ENCODE data around the gene ZNF684. TPM values are rescaled to one million over a fixed set of nuclear protein-coding genes. Genes with fewer than 3 reads are reported as not detected.

The ZNF684 gene
- total RNA-seq, 1 experiment from 2014 or later, result 5.3 TPM

DNA sequence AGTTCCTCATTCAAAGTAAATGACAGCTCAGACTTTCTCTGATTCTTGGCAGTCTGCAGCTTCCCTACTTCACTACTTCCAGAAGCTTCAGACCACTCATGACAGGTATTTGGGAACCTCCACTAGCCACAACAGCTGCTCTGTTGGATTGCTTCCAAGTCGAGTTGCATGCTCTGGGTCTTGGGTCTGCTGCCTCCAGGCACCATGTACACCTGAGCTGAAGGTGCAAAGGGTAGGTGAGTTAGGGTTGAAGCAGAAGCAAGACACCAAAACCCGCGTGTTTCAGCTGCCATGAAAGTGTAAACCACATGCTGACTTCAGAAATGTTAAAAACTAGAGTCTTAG is 62.7 kb downstream of the ZNF684 start:
- H3K4me2 ChIP-seq (ENCODE audit: low read length), result no peak overlapping the region
- H3K27ac ChIP-seq (ENCODE audit: low read depth, low read length), result no peak overlapping the region
- CTCF ChIA-PET, result no interaction called here
- no peaks in the 10 kb centered on the region for H3K9me2 ChIP-seq (ENCODE audit: insufficient read depth)
- no peaks in the 10 kb centered on the region for H3K79me2 ChIP-seq (ENCODE audit: insufficient read depth, low read length)
- ATAC-seq (no peak), DNase-seq (ENCODE audit: low read depth, low spot score) (no peak)
- intact Hi-C loops (cut with micrococcal nuclease), result no loop called here
- no TSS peak for BruUV-seq (replicated peaks)
- no peaks in the 10 kb centered on the region for H3K27me3 ChIP-seq (ENCODE audit: insufficient read depth, low read length)
- TF ChIP-seq CEBPB (IDR thresholded peaks at IDR 0.05; ENCODE audit: low read depth), result no peak
- TF ChIP-seq, protein P1, sequence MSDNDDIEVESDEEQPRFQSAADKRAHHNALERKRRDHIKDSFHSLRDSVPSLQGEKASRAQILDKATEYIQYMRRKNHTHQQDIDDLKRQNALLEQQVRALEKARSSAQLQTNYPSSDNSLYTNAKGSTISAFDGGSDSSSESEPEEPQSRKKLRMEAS (IDR thresholded peaks at IDR 0.05), result no peak
- TF ChIP-seq CBX3 (IDR thresholded peaks at IDR 0.05; ENCODE audit: low read depth), result no peak
- no peak for TF ChIP-seq SIN3A (IDR thresholded peaks at IDR 0.05; ENCODE audit: low read depth)
- TF ChIP-seq FOSL1 (IDR thresholded peaks at IDR 0.05; ENCODE audit: low read depth), result no peak
- no peak for TF ChIP-seq SP1 (IDR thresholded peaks at IDR 0.05; ENCODE audit: low read depth)
- TF ChIP-seq JUND (IDR thresholded peaks at IDR 0.05), result no peak
- no peak for TF ChIP-seq ZFX (IDR thresholded peaks at IDR 0.05)
- no peak for TF ChIP-seq ELF1 (IDR thresholded peaks at IDR 0.05; ENCODE audit: borderline replicate concordance, low read depth)
- H3K4me1 ChIP-seq (ENCODE audit: control insufficient read depth in 1 of 2, insufficient read depth in 2 of 2, low read length in 2 of 2), result peaks cover 0 to 8% of the 10 kb centered on the region in 2 experiments; a peak in 2 of 4 replicates
- no peak overlapping the region for H3K4me3 ChIP-seq (replicated peaks in 1 of 2; ENCODE audit: low read depth in 1 of 2, low read length in 2 of 2)
- no peaks in the 10 kb centered on the region for H3K36me3 ChIP-seq (ENCODE audit: control insufficient read depth in 1 of 2, insufficient read depth in 2 of 2, low read length in 2 of 2)
- H3K9me3 ChIP-seq (ENCODE audit: control insufficient read depth in 1 of 2, insufficient read depth in 1 of 2, low read depth in 1 of 2, low read length in 2 of 2), result no peaks in the 10 kb centered on the region
- no peak overlapping the region for H3K9ac ChIP-seq (ENCODE audit: low read length)
- no peaks in the 10 kb centered on the region for H4K20me1 ChIP-seq (ENCODE audit: insufficient read depth)
- POLR2A ChIA-PET, result interaction anchor here (0.7 kb wide), 1 partner anchor 63 kb away, joined by 3 read pairs; the partner anchor contains the start of gene ZNF684
- RAD21 ChIA-PET (ENCODE audit: low non-redundant PET in 1 of 2, low total read pairs in 2 of 2, uncharacterized antibody in 2 of 2, unreplicated experiment in 2 of 2), result no interaction called here
- H2AFZ ChIP-seq (ENCODE audit: low read depth, low read length, poor library complexity, severe bottlenecking), result no peak overlapping the region

DNA sequence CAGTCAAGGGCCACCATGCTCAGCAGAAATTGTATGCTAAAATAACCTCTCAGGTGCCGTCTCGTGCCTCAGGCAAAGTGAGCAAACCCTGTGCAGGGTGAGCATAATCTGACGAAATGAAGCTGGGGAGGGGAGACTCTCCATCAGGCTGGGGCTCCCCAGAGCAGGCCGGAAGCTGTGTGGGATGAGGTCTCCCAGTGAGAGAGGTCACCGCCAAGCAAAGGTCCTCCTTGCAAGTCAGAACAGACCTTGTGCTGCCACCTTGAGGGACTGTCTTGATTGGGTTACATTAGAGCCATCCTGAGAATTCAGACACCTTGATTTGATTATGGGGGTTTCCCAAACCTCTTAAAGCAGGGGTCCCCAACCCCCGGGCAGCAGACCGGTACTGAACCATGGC is 64.2 kb downstream of the ZNF684 start:
- H3K9ac ChIP-seq (ENCODE audit: low read length), result no peak overlapping the region
- H3K9me2 ChIP-seq (ENCODE audit: insufficient read depth), result no peaks in the 10 kb centered on the region
- ChIA-PET POLR2A (no interaction called here), CTCF (interaction anchor here (1.0 kb wide), 1 partner anchor 63 kb away, joined by 3 read pairs; no protein-coding TSS in a partner anchor), RAD21 (ENCODE audit: low non-redundant PET in 1 of 2, low total read pairs in 2 of 2, uncharacterized antibody in 2 of 2, unreplicated experiment in 2 of 2) (no interaction called here)
- no peak overlapping the region for H3K4me3 ChIP-seq (replicated peaks in 1 of 2; ENCODE audit: low read depth in 1 of 2, low read length in 2 of 2)
- no peak for TF ChIP-seq EGR1 (IDR thresholded peaks at IDR 0.05; ENCODE audit: low read depth)
- TF ChIP-seq, protein P2, sequence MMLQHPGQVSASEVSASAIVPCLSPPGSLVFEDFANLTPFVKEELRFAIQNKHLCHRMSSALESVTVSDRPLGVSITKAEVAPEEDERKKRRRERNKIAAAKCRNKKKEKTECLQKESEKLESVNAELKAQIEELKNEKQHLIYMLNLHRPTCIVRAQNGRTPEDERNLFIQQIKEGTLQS (IDR thresholded peaks at IDR 0.05), result no peak
- no peak for TF ChIP-seq POLR2A (IDR thresholded peaks at IDR 0.05; ENCODE audit: borderline replicate concordance, extremely low read depth, insufficient read depth, insufficient read length)
- TF ChIP-seq YY1 (IDR thresholded peaks at IDR 0.05; ENCODE audit: extremely low read depth, insufficient replicate concordance, low read depth, low read length), result no peak
- TF ChIP-seq FOSL1 (IDR thresholded peaks at IDR 0.05; ENCODE audit: low read depth), result no peak
- TF ChIP-seq JUND (IDR thresholded peaks at IDR 0.05), result no peak
- no peak for TF ChIP-seq ZNF274 (IDR thresholded peaks at IDR 0.05; ENCODE audit: low read depth, low read length)
- no peak for TF ChIP-seq ELF1 (IDR thresholded peaks at IDR 0.05; ENCODE audit: borderline replicate concordance, low read depth)
- no peak for TF ChIP-seq CBX3 (IDR thresholded peaks at IDR 0.05; ENCODE audit: low read depth)
- peaks cover 0 to 3% of the 10 kb centered on the region in 2 experiments; a peak in 1 of 4 replicates for H3K4me1 ChIP-seq (ENCODE audit: control insufficient read depth in 1 of 2, insufficient read depth in 2 of 2, low read length in 2 of 2)
- H3K36me3 ChIP-seq (ENCODE audit: control insufficient read depth in 1 of 2, insufficient read depth in 2 of 2, low read length in 2 of 2), result no peaks in the 10 kb centered on the region
- H3K27ac ChIP-seq (ENCODE audit: low read depth, low read length), result no peak overlapping the region
- H3K4me2 ChIP-seq (ENCODE audit: low read length), result no peak overlapping the region
- intact Hi-C loops (cut with micrococcal nuclease), result no loop called here
- ATAC-seq (no peak), DNase-seq (ENCODE audit: low read depth, low spot score) (no peak)
- no peaks in the 10 kb centered on the region for H3K79me2 ChIP-seq (ENCODE audit: insufficient read depth, low read length)
- H4K20me1 ChIP-seq (ENCODE audit: insufficient read depth), result no peaks in the 10 kb centered on the region
- no peaks in the 10 kb centered on the region for H3K27me3 ChIP-seq (ENCODE audit: insufficient read depth, low read length)
- H2AFZ ChIP-seq (ENCODE audit: low read depth, low read length, poor library complexity, severe bottlenecking), result no peak overlapping the region
- no TSS peak for BruUV-seq (replicated peaks)
- H3K9me3 ChIP-seq (ENCODE audit: control insufficient read depth in 1 of 2, insufficient read depth in 1 of 2, low read depth in 1 of 2, low read length in 2 of 2), result no peaks in the 10 kb centered on the region

Other genes with a start within 250 kb of the ZNF684 start
- gene COL9A2, start 214.4 kb upstream of the ZNF684 start, total RNA-seq (2021; ENCODE audit: unreplicated experiment), result 2.4 TPM
- 16.4 TPM for gene SMAP2, start 157.9 kb upstream of the ZNF684 start, total RNA-seq (2021; ENCODE audit: unreplicated experiment)
- 0.27 TPM for gene ZFP69B, start 81.2 kb upstream of the ZNF684 start, total RNA-seq (2021; ENCODE audit: unreplicated experiment)
- gene ZFP69, start 54.3 kb upstream of the ZNF684 start, total RNA-seq (2021; ENCODE audit: unreplicated experiment), result not detected
- 0.57 TPM for gene EXO5, start 22.9 kb upstream of the ZNF684 start, total RNA-seq (2021; ENCODE audit: unreplicated experiment)
- gene RIMS3, start 134.0 kb downstream of the ZNF684 start, total RNA-seq (2021; ENCODE audit: unreplicated experiment), result 9.0 TPM
- gene NFYC, start 160.1 kb downstream of the ZNF684 start, total RNA-seq (2021; ENCODE audit: unreplicated experiment), result 63.3 TPM

Data from HCT116 (cell line).